GM11168 (cell line): Measurements from ENCODE around the gene LGR6.

Source experiments
- in situ Hi-C: fragments of 300-500 bp; cut with MboI; formaldehyde crosslinking; loops from one replicate; pipeline ENCODE4 v1.12.0; 2022; ENCODE audit warnings: low sequenced_read_pairs; ENCODE audit not compliant: unreplicated experiment

LGR6 gene

DNA sequence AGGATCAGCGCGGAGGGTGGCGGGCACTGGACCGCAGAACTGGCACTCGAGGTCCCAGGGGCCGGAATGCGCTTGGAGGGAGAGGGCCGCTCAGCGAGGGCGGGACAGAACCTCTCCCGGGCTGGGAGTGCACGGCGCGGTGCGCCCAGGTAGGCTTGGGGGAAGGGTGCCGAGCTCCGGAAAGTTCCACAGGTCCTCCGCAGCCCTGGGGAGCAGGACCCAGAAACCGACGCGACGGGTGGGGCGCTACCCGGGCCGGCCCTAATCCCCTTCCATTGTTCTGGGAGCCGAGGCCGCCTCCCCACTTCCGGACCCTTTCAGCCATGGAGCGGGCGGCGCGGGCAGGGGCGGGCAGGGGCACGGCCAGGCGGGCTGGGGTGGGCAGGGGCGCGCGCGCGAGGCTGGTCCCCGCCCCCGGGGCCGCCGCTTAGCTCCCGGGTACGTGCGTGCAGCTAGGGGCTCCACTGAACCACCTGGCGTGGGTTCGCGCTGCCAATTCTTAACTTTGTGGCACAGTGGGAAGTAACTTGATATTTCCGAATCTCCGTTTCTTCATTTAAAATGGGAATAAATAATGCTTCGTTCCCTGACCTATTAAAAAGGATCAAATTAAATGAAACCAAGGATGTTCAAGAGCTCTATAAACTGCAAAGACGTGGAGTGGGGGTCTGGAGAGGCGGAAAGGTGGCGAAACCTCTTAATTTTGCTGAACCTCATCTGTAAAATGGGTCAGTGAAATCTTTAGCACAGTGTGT, 20.7 kb downstream of the LGR6 start:
- in situ Hi-C loops, result no loop called here

DNA sequence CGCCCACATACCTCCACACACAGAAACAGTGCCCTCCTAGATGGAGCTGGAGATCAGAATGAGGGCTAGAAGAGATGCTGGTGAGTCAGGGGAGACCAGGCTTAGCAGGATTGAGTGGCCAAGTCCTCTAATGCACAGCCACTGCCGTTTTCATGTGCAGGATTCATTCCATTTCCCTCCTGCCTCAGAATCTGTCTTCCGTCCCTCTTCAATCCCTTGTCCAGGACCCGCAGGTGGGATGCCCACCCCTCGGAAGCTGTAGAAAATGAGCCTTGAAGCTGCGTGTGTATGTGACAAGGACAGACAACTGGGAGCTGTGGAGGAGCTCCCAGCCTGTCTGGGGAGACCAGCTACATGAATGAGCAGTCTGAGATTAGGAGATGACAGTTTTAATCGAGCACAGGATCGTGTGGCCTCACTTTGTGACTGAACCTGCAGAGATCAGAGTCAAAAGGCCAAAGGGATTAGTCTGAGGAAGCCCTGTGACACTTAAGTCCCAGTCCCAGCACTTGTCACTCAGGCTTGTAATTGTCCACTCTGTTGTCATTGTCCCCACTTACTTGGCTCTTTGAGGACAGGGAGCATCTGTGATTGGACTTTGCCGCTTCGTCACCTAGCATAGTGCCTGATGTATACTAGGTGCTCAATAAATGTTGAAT, 22.0 kb downstream of the LGR6 start:
- in situ Hi-C loops, result no loop called here

DNA sequence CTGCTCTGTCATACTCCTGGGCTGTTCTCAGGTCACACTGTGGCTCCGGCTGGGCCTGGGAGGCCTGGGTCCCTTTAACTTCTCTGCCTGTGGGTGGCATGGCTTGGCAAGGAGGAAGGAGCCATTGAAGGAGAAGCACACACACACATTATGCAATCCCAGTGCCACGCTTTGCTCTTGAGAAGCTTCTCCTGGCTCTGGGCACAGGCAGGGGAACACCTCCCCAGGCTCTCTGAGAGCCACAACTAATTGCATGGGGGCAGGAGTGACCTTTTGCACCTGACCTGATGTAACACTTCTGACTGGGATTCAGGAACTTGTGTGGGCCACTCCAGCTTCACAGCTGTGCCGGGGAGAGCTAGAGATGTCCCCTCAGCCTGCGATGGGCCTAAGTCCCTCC, 23.1 kb downstream of the LGR6 start:
- in situ Hi-C loops, result no loop called here

DNA sequence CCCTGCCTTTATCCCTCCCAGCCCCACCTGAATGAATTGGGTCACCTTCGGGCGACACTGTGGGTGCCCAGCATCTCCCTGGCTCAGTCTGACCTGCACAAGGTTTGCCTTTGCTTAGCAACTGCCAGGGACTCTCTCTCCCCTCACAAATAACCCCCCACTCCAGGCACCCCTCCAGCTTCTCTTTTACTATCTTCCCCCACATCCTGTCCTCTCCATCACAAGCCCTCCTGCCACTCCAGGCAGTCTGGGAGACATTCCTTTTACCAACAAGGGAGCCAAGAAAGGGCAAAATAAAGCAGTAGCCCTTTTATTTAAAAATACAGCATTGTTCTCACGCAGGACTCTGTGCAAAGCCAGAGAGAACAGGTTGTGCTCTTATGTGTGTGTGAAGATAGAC, 23.9 kb downstream of the LGR6 start:
- in situ Hi-C loops, result no loop called here

DNA sequence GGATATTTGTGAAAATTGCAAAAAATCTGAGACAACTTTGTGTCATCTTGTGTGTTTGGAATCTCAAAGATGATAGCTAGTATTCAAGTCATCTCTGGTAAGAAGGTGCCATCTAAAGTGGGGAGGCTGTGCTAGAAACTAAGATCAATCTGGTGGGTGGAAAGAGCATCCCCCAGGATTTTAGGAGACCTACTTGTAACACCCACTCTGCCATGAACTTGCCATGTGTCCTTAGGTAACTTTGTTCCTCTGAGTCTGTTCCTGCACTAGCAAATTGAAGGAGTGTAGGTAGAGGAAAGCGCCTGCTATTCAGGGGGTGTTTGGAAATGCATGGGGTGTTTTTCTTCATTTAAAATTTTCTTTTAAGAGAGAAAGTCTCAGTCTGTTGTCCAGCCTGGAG, 24.4 kb downstream of the LGR6 start:
- in situ Hi-C loops, result no loop called here

DNA sequence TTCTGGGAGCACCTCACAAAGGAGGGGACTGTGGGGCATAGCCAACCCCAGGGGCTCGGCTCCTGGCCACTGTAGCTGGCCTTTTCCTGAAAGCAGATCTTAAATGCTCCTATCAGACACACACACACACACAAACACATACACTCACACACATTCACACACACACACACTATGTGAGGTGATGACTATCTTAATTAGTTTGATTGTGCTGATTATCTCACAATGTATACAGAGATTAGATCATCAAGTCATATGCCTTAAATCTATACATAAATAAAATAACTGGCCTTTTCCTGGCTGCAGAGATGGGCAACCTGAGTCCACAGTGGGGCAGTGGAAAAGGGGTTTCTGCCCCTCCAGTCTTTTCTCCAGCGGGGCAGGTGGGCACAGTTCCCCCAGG, 27.1 kb downstream of the LGR6 start:
- in situ Hi-C loops, result no loop called here

DNA sequence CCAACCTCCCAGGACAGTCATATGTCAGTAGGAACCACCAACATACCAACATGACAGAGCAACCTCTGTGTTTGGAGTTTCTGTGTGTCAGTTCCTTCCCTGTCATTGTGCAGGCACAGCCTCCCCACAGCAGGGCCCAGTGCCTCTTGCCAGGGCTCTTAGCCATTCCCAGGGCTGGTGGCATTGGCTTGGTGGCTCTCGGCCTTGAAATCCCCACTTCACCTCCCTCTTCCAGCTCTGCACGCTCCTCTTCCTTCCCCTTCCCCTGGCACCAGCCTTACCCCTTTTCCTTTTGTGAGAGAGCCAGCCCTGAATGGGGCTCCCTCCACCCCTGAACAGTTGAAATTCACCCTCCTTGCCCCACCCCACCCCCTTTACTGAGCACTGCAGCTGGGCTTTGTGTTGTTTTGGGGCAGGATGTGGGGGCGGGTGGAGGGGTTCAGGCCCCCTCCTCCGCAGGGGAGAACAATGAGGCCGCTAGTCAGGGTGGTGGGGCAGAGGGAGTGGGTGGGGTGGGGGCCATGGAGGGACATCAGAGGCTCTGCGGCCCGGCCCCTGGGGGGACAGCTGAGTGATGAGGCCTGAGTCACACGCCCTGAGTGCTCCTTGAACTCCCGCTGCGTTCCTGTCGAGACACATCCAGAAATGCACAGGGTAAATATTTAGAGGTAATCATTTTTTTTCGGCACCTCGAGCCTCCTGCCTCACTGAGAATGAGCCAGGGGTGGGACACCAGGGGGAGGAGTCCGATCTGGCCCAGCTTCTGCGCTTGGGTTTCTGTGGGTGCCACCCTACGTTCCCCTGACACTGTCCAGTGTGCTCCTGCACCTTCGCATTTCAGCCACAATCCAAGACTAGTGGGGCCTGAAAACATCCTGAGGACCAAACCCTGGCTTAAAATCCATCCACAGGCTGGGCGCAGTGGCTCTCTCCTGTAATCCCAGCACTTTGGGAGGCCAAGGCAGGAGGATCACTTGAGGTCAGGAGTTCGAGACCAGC, 28.6 kb downstream of the LGR6 start:
- in situ Hi-C loops, result no loop called here

DNA sequence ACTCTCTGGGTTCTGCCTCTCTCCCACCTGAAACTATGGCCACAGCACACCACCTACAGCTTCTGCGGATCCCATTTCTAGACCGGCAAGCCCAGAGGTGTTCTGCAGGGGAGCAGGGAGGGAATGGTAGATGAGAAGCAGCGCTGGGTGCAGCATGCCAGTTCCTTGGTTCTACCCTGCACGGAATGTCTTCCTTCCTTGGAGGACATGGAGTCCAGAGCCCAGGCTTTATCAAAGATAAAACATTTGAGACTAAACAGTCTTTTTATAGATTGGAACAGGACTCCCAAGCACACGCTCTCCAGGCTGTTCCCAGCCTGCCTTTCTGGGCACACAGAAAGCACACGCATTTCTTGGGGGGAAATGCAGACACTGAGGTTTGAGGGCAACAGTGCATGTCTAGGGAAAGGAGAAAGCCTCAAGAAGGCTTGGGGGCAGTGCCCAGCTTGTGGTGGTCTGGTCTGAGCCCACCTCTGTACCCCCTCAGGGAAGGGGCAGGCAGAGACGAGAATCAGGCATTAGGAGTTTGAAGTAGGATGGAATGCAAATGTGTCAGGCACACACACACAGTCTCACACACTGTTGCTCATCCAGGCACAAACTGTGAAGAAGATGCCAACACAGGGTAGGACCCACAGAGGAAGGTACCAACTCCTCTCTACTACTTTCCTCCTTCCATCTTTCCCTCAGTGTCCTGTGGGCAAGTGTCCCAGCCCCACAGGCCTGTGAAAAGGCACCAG, 29.7 kb downstream of the LGR6 start:
- in situ Hi-C loops, result no loop called here

DNA sequence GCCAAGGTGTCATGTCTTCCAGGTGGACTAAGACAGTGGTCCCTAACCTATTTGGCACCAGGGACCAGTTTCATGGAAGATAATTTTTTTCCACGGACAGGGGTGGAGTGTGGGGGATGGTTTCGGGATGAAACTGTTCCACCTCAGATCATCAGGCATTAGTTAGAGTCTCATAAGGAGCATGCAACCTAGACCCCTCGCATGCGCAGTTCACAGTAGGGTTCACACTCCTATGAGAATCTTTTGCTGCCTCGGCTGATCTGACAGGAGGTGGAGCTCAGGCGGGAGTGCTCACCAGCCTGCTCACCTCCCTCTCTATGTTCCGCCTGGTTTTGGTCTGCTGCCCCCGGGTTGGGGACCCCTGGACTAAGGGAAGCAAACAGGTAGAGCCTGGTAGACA, 30.9 kb downstream of the LGR6 start:
- in situ Hi-C loops, result no loop called here

DNA sequence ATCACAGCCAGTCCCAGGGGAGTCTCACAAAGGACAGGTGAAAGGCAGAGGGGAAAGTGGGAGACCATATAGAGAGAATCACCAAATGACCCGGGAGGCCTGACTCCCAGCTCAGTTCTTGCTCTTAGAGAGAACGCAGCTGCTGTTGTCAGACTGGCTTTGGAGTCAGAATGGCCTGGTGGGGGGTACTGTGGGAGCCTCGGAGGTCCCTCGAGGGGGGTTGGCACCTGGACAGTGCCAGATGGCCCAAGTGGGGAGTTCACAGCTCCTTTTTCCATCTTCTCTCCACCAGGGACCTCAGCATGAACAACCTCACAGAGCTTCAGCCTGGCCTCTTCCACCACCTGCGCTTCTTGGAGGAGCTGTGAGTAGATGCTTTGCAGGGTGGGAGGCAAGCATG, 31.5 kb downstream of the LGR6 start:
- in situ Hi-C loops, result no loop called here

DNA sequence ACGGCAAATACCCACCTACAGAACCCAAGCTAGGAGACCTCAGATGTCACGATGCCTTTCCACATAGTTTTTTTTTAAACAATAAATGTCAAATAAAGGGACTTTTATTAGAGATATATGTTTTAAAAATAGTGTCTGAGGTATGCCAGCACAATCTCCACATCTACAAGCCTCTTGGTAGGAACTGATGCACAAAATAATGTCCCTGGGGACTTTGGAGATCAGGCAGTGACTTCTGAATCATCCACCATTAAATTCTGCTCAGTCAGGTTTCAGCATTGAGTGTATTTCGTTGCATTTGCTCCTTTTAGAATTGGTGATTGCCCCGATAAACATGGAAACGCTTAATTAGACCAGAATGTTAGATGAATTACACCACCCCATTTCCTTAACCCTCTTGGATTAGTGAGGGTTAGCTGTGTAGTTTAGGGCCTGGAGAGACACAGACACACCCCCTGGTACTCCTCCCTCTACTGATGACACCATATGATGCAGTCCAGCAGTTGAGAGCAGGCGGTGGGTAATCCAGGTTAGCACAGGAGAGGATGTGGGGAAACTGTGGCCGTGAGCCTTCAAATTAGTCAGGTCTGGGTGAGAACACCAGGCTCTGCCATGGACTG, 33.6 kb downstream of the LGR6 start:
- in situ Hi-C loops, result no loop called here

DNA sequence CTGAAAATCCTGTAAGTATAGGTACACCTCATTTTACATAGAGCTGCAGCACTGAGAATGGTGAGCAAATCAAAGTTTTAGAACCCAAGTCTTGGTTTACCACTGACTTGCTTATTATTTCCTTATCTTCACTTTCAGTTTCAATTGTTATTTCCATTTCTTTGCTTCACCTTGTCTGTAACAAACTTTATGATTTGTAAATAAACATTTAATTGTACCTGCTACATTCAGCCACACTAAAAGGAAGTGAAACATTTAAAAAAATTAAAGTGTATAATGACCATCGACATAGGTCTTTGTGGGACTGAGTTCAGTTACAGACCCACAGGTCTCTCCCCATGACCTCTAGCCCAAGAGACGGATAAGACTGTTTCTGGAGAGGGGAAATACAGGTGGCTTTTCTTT, 34.4 kb downstream of the LGR6 start:
- in situ Hi-C loops, result no loop called here

DNA sequence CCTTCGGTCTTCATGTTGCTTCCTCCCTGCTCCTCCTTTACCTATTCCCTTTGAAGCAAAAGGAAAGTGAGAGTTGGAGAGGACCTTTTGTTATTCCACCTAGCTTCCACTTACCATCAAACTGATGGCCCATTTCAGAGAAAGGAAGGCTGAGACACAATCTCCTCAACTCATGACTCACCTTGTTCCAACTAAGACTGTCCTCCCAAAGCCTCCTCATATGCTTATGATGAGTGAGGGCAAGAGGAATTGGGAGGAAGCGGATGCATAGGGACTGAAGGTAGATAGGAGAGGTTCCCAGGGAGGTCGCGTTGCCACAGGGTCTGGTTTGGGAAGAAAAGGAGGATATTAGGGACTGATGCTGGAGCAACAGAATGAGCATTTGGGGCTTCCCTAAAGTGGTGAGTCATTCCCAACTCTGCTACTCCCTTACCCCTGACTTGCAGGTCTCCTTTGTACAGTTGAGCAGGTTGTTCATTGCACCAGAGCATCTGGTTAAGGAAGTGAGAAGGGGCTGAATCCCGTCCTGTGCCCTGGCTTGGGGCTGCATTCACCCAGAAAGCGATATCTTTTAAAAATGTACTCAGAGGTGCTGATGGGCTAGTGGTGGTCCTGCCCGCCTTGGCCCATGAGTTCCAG, 35.0 kb downstream of the LGR6 start:
- in situ Hi-C loops, result no loop called here

DNA sequence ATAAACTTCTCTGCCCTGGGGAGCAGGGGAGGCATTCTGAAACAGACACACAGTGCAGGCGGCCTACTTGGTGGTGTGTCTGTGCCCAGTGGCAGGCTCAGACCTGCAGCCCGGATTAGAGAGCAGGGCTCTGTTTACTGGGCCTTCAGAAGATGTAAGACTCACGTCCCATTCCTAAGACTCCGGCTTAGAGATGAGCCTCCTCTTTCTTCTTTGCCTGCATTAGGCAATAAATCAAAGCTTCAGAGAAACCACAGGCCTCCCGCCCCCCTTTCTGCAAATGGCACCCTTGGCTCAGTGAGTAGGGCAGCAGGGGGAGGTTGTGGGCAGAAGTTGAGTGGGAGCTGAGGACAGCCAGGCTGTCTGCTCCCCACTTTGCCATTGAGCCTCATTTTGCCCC, 35.8 kb downstream of the LGR6 start:
- in situ Hi-C loops, result no loop called here

DNA sequence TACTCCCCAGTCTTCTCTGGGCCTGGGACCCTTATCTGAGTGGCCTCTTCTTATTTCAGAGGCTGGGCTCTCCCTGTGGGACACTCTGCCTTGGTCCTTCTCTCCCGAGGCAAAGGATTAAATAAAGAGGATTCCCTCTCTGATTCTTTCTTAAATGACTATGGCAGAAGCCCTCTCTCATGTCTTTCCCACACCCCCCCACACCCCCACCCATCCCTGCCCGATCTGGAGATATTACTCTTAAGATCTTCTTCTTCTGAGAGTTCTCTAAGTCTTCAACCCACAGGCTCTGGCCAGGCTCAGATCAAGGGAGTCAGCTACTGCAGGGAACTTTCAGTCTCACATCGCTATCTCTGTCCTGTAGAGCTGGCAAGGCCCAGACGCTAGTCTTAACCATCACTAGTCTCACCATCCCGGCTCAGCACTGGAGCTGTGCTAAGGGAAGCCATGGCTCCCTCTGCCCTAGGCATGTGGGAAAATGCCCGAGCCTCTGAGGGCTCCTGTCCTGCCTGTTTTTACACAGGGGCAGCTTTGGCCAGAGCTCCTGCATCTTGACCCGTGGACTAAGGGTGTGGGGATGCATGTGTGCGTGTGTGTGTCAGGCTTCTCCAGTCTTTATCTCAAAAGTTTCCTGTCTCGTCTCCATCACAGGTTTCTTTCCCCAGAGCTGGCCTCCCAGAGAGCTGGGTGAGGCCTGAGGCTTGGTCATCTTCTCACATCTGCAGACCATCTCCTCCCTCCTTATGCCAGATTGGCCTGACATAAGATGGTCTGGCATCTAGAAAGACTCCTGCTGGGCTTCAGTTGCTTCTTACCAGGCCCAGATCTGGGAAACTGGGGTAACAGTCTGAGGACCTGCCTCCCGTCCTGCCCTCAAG, 36.7 kb downstream of the LGR6 start:
- in situ Hi-C loops, result no loop called here

DNA sequence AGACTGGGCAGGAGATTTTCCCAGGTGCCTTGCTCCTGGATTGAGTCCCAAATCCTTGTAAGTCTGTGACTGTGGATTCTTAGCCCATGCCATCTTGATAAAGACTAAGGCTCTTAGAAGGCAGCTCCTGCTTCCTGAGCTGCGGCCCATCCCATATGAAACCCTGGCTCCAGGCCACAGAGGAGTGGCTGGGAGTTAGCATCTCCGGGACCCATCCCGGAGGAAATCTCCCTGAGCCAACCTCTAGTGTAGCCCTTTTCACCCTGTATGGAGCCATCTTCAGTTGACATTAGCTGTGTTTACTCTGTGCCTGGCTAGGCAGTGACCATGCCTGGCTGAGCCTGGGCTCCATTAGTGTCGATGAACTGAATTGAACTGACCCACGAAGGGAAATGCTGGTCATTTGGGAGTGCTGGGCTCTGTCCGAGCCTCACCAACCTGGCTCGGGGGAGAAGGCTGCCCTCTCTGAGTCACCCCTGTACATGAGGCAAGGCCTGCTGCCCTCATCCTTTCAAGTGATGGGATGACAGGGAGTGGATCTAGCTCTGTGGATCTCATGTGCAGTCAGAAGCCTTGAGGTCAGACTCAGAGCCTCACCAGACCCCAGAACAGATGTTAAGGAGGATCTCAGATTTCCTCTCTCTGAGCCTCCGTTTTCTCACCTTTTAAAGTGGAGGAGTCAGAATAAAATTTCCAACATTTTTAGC, 37.5 kb downstream of the LGR6 start:
- in situ Hi-C loops, result no loop called here

DNA sequence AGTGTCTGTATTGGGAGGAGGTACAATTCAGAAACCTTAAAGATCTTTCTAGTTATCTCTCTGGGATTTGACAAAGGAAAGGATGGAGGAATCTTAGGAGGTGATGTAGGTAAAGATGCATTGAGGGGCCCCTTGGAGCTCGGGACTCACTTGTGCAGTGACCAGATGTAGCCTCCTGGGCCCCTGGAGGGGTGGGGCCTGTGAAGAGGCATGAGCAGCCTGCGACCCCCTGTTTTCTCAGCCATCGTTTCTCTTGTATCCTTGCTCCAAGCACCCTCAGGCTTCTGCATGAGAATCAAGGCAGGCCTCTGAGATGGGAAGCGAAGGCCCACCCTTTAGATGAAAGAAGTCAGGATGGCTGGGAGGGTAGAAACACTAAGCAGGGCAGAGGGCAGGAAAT, 39.6 kb downstream of the LGR6 start:
- in situ Hi-C loops, result no loop called here

DNA sequence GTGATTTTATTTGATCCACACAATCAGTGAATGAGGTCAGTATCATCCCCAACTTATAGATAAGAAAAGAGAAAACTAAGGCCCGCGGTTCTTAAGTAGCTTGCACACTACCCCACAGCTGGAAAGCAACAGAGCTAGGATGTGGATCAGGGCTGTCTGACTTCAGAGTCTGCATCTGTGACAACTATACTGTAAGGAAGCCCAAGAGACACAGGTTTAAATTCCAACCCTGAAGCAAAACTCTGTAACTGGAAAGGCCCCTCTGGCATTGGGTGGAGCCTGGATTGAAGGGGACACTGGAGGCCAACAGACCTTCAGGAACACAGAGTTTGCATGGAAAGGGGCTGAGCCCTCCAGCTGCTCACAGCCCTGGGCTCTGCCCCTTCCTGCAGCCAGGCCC, 40.2 kb downstream of the LGR6 start:
- in situ Hi-C loops, result no loop called here
